Hypothalamus (tissue), 51 donors: ENCODE results near the gene NDUFB7.
"Not testable (repeated sequence)": the region's sequence is repeated elsewhere in the genome, so short reads cannot be mapped to it uniquely, and the experiment has no call there.

Experiments used
- DNase-seq, 51 donors: peaks; one replicate each; lab custom pipeline; 2025; lab: John Stamatoyannopoulos, UW

The NDUFB7 gene

DNA sequence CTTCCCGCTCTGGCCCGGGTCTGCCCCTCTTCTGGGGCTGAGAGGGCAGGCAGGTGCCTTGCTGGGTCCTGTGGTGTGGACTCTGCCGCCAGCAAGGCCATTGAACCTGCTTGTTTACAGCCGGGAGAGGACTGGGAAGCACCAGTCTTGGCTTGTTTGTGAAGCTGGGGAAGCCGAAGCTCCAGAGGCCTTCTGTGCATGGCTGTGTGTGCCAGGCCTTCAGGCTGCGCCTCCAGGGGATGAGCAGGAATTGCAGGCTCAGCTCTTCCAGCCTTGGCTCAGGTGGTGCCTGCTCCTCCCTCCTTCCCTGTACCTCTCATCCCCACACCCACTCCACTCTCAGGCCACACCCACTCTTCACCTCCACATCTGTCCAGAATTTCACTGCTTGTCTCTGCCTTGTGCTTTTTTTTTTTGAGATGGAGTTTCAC lies 17.5 kb downstream of the NDUFB7 start:
- DNase-seq = peak in 14 of 51 donors; percentile 16 to 57 (median 34)

- DNase-seq = no peak
Observed at GRCh38 chr19:14553939-14554243, 18.0 kb downstream of the NDUFB7 start.

- no peak for DNase-seq
Observed at GRCh38 chr19:14553042-14553938, 18.6 kb downstream of the NDUFB7 start.

DNA sequence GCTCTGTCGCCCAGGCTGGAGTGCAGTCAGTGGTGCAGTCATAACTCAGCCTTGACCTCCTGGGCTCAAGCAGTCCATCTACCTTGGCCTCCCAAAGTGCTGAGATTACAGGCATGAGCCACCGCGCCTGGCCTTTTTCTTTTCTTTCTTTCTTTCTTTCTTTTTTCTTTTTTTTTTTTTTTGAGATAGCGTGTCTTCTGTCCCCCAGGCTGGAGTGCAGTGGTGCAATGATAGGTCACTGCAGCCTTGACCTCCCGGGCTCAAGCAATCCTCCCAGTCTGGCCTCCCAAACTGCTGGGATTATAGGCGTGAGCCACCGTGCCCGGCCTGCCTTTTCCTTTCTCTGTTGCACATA lies 19.9 kb downstream of the NDUFB7 start:
- not testable (repeated sequence) for DNase-seq

GRCh38 chr19:14551134-14552005 lies 20.5 kb downstream of the NDUFB7 start:
- peak in 21 of 51 donors; percentile 13 to 60 (median 29) for DNase-seq

GRCh38 chr19:14550201-14550754 lies 21.6 kb downstream of the NDUFB7 start:
- DNase-seq = peak in 2 of 51 donors; percentile 23 to 38

- DNase-seq = peak in 1 of 51 donors; percentile 61
Observed at GRCh38 chr19:14545716-14546082, 26.2 kb downstream of the NDUFB7 start.

GRCh38 chr19:14544977-14545715 lies 26.7 kb downstream of the NDUFB7 start:
- peak; percentile 37 to 97 (median 91) for DNase-seq

- DNase-seq = peak in 2 of 51 donors; percentile 4 to 25
Observed at GRCh38 chr19:14544047-14544446, 27.8 kb downstream of the NDUFB7 start.

GRCh38 chr19:14542711-14543328 lies 29.0 kb downstream of the NDUFB7 start:
- DNase-seq = peak in 24 of 51 donors; percentile 11 to 78 (median 48)

DNA sequence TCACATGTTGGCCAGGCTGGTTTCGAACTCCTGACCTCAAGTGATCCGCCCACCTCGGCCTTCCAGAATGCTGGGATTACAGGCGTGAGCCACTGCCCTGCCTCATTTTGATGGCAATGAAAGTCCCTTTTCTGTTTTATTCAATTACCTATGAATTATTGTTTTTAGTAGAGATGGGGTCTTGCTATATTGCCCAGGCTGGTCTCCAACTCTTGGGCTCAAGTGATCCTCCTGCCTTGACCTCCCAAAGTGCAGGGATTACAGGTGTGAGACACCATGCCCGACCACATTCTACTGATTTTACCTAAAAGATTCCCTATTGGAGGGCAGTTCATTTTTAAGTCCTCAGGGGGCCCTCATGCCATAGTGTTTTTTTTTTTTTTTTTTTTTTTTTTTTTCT lies 29.9 kb downstream of the NDUFB7 start:
- not testable (repeated sequence) for DNase-seq

DNA sequence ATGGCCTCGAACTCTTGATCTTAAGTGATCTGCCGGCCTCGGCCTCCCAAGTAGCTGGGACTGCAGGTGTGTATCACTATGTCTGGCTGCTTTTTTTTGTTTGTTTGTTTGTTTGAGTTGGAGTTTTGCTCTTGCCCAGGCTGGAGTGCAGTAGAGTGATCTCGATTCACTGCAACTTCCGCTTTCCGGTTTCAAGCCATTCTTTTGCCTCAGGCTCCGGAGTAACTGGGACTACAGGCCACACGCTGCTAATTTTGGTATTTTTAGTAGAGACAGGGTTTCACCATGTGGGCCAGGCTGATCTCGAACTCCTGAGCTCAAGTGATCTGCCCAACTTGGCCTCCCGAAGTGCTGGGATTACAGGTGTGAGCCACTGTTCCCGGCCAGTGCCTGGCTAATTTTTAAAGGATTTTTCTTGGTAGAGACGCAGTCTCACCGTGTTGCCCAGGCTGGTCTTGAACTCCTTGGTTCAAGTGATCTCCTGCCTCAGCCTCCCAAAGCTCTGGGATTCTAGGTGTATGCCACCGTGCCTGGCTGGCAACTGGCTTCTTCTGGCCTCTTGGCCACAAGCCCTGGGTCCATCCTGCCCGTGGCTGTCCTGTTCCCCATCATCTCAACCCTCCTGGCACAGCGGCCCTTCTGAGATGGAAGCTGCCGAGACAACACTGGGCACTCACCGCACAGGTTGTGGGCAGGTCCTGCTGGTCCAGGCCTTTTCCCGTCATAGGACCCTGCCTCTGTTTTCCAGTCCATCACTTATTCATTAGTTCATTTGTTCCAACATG lies 30.9 kb downstream of the NDUFB7 start:
- DNase-seq = no peak

- DNase-seq = peak in 7 of 51 donors; percentile 17 to 54 (median 36)
Observed at GRCh38 chr19:14536926-14537692, 34.8 kb downstream of the NDUFB7 start.

- no peak for DNase-seq
Observed at GRCh38 chr19:14533450-14533849, 38.4 kb downstream of the NDUFB7 start.

- no peak for DNase-seq
Observed at GRCh38 chr19:14530506-14530905, 41.4 kb downstream of the NDUFB7 start.

GRCh38 chr19:14530005-14530348 lies 41.9 kb downstream of the NDUFB7 start:
- DNase-seq = peak in 3 of 51 donors; percentile 55 to 72 (median 64)

DNA sequence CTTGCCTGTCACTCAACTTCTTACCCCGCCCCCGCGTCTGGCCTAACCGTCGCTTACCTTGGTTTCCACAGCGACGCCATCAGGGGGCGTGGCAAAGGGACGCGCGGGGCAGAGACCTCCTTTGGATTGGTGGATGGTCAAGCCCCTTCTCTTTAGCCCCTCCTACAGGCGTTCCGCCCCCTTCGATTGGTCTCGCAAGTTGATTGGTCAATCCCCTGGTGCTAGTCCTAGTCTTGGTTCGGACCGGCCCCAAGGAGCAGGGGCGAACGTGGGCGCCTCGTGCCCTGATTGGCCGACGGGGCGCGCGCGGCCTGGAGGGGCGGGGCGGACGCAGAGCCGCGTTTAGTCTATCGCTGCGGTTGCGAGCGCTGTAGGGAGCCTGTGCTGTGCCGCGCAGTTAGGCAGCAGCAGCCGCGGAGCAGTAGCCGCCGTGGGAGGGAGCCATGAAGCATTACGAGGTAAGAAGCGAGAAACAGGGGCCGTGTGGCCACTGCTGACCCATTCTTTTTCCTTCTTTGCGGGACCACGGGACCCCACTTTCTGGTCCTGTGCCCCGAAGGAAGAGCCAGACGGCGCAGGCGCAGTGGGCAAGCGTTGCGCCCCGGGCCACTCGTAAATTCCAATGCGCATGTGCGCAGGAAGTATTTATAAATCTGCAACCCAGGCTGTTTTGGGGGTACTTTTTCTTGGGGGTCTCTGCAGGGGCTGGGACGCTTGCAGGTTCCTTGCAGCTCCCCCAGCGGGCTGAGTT lies 42.4 kb downstream of the NDUFB7 start, which contains the start of gene TECR:
Gene TECR (plus strand): TSS at position 341 of the 751 bp plus-strand sequence. CDS start 103 bp downstream, at position 444.
- DNase-seq = peak; percentile 93 to 100 (median 99)
